Dendritic cell treated with granulocyte-macrophage colony-stimulating factor and Interleukin-4, amounts not matched to agents 40 ng/mL and 50 ng/mL, for 4 days (primary cell): ENCODE data around the gene MED10.
"Not testable (repeated sequence)": the region's sequence is repeated elsewhere in the genome, so short reads cannot be mapped to it uniquely, and the experiment has no call there.

Experiments used
- H3K27ac Mint-ChIP-seq: one replicate; pipeline ENCODE4 v1.8.0; 2022; ENCODE audit warnings: mild to moderate bottlenecking, mixed read lengths
- H3K27me3 Mint-ChIP-seq: one replicate; pipeline ENCODE4 v1.8.0; 2022; ENCODE audit warnings: mild to moderate bottlenecking, mixed read lengths
- H3K36me3 Mint-ChIP-seq: one replicate; pipeline ENCODE4 v1.8.0; 2022; ENCODE audit warnings: low read depth, mixed read lengths
- H3K4me1 Mint-ChIP-seq: one replicate; pipeline ENCODE4 v1.8.0; 2022; ENCODE audit warnings: low read depth, mixed read lengths
- H3K4me3 Mint-ChIP-seq: one replicate; pipeline ENCODE4 v1.8.0; 2022; ENCODE audit warnings: mild to moderate bottlenecking, moderate library complexity, mixed read lengths
- H3K9me3 Mint-ChIP-seq: one replicate; pipeline ENCODE4 v1.8.0; 2022; ENCODE audit warnings: mixed read lengths
- intact Hi-C: fragments of 100-400 bp; cut with micrococcal nuclease; formaldehyde crosslinking; loops from one replicate; pipeline ENCODE4 v1.15.0; 2022

Gene MED10

DNA sequence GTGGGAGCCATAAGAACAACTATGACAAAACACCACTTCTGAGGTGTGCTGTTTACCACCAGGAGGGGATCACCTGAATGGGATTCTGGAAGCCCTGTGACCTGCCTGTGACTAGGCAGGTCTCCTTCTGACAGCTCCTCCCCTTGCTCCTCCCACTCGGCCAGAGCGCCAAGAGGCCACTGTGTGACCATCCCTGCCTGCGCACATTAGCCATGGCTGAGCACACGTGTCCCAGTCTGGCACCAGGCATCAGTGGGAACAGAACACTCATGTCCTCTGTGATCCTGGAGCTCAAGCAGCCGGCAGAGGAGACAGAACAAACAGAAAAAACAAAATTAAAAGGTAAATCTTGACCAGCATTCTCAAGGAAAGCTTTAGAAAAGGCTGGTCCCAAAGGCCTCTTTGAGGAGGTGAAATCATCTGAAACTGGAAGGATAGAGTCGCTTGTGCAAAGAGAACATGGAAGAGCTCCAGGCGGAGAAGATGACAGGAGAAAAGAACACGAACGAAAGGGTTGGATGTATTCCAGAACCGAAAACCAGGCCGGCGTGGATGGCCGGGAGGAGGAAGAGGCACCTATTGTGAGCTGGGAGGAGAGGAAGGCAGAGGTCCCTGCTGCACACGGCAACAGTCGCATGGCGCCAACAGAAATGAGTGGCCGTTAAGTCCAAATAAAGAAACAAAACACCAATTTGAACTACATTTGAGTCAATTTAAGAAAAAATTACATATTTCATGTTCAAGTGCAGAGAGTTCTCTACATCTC is 5.1 kb downstream of the MED10 start:
- Mint-ChIP-seq H3K36me3 (peaks cover 91% of the 10 kb centered on the region), H3K9me3 (no peaks in the 10 kb centered on the region), H3K4me3 (no peak overlapping the region), H3K27ac (no peak overlapping the region), H3K27me3 (no peaks in the 10 kb centered on the region), H3K4me1 (peaks cover 16% of the 10 kb centered on the region)
- intact Hi-C loops: loop anchor here (10.0 kb wide), 1 partner anchor 372 kb away; no protein-coding TSS in a partner anchor

DNA sequence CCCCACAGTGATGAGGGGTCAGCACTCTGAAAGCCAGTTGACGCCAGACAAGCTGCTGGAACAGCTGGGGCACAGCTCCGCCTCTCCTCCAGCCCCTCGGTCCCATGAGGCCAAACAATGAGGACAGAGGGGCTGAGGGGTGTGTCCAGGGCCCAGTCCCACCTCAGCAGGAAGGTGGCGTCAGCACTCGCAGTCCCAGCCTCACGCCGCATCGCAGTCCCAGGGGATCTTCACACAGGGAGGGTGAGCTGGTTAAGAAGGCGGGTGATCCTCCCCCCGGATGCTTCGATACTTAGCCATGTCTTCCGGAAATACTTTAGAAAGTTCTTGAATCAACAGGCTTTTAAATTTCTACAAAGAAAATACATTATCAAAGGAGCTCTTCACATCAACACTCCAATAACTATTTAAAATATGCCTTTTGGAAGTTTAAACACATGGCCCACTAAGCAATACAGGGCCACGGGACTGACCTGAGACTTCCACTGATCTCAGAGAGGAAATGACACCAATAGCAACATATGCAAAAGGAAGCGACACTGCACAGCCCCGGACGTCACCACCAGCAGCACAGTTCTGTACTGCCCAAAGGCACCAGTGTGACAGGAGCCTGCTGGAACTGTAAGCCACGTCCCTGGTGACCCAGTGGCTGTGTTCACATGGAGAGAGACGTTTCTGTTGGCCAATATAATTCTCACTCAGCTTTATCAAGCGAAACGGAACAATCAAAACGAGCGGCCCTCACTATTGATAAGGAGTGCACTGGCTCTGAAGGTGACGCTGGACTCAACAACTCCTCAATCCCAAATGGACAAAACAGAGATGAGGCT is 5.9 kb downstream of the MED10 start:
- intact Hi-C loops: loop anchor here (10.0 kb wide), 1 partner anchor 372 kb away; no protein-coding TSS in a partner anchor
- Mint-ChIP-seq H3K4me3 (no peak overlapping the region), H3K27ac (no peak overlapping the region)

DNA sequence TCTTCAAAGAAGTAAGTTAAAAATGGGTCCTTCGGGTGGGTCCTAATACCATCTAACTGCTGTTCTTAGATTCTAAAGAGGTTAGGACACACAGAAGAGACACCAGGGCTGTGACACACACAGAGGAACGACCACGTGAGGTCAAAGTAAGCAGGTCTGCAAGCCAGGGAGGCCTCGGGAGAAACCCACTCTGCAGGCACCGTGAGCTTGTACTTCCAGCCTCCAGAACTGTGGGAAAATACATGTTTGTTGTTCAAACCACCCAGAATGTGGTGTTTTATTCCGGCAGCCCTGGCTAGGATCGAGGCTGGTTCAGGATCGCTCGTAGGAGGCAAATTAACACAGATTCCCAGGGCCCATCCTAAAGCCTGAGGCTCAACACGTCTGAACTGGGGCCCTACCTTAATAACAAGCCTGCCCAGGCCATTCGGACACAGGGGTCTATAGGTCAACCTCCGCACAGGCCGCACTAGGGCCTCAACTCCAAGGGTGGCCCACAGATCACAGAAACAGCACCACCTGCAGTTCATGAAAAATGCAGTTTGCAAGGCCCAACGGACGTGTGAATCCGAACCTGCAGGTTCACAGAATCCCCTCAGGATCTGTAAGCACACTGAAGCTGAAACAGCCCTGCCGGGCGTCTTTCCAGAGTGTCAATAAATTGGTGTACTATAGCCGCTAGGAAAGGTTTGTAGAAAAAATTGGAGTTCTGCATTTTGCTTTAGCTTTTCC is 7.1 kb downstream of the MED10 start:
- Mint-ChIP-seq H3K9me3 (no peaks in the 10 kb centered on the region), H3K27me3 (no peaks in the 10 kb centered on the region), H3K4me1 (peaks cover 15% of the 10 kb centered on the region), H3K27ac (no peak overlapping the region), H3K4me3 (no peak overlapping the region), H3K36me3 (peaks cover 90% of the 10 kb centered on the region)
- intact Hi-C loops: loop anchor here (10.0 kb wide), 1 partner anchor 374 kb away; no protein-coding TSS in a partner anchor

More for the DNA sequence above, 5.9 kb downstream of the MED10 start:
- Mint-ChIP-seq H3K36me3 (peaks cover 87% of the 10 kb centered on the region), H3K9me3 (no peaks in the 10 kb centered on the region), H3K4me1 (peaks cover 12% of the 10 kb centered on the region), H3K27me3 (no peaks in the 10 kb centered on the region)

DNA sequence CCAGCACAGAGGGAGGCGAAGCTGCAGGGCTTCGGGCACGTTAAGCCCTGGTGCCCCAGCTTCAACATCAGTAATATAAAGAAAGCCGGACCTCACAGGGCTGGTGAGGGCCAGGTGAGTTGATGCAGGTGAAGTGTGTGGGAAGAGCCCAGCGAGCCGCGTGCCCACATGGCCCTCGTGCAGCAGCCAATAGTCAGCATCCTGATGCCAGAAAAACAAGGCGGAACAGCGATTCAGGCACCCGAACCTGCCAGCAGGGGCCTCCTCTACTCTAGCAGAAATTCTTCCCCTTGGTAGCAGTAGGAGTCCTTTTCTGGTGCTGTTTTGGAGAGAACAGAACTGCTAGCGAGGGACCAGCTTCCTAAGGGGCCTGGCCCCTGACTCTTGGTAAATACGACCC is 7.8 kb downstream of the MED10 start:
- Mint-ChIP-seq H3K27me3 (no peaks in the 10 kb centered on the region), H3K36me3 (peaks cover 87% of the 10 kb centered on the region), H3K4me1 (peaks cover 12% of the 10 kb centered on the region), H3K4me3 (no peak overlapping the region), H3K27ac (no peak overlapping the region), H3K9me3 (no peaks in the 10 kb centered on the region)
- intact Hi-C loops: loop anchor here (10.0 kb wide), 1 partner anchor 374 kb away; no protein-coding TSS in a partner anchor

DNA sequence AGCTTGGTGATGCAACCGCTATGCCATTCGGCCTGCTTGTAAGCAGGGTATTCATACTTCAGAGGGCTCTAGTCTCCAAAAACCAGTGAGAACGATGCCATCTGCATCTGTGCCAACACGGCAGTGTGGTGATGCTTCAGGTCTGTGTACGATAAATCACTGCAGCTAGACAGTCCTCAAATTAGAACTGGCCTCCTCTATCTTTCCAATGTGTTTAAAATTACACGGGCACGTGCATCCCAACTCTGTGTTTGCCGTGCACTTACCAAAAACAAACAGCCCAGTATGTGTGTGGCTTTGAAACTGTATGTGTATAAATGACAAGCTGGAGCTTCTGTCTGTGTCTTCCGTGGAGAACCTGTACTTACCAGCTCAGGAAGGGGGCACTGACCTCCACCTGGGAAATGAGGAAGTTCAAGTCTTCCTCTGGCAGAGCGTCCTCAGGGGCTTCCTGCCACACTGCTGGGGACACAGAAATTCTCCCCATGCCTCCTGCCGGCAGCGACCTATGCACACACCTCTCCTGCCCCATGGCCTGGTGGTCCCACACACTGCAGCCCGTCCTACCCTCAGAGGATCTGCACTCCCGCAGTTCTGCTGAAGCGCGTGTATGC is 12.3 kb downstream of the MED10 start:
- H3K4me1 Mint-ChIP-seq: peaks cover 11% of the 10 kb centered on the region

DNA sequence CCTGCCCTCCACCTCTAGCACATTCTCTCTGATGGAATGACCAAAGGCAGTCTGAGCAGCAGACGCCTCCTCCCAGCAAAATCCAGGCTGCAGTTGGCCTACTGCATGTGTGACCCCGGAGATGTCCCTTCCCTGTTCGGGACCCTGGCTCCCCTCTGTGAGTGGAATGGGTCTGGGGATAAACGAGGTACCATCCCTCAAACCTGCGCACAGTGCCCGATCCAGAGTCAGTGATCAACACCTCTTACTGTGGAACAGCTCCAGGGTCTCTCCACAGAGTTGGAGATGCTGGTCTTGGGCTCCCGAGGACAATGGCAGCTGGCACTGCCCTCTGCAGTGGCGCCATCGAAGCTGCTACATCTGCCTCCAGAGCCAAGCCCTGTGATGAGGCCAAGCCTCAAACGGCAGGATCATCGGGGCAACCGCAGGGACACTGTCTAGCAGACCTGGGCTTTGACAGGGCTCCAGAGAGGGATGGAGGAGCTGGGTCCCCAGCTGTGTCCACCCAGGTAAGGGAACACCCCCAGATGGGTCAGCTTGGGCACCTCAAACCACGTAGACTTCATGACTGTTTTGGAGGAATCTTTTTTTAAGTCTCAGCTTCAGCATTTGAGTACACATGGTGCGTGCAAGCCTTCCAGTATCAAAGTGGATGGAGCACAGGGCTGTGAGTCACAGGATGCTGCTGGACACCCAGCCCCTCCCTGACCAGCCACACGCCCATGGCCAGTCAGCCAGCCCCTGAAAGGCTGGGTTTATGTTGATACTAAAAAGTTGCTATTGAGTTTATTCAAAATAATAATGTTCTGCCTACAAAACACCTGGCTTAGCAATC is 13.0 kb downstream of the MED10 start:
- no peaks in the 10 kb centered on the region for H3K9me3 Mint-ChIP-seq
- H3K36me3 Mint-ChIP-seq: peaks cover 54% of the 10 kb centered on the region
- intact Hi-C loops: no loop called here
- H3K4me1 Mint-ChIP-seq: peaks cover 11% of the 10 kb centered on the region
- H3K27ac Mint-ChIP-seq: no peak overlapping the region
- no peaks in the 10 kb centered on the region for H3K27me3 Mint-ChIP-seq
- no peak overlapping the region for H3K4me3 Mint-ChIP-seq

More for the DNA sequence above, 12.3 kb downstream of the MED10 start:
- Mint-ChIP-seq H3K27ac (no peak overlapping the region), H3K4me3 (no peak overlapping the region), H3K27me3 (no peaks in the 10 kb centered on the region), H3K9me3 (no peaks in the 10 kb centered on the region), H3K36me3 (peaks cover 59% of the 10 kb centered on the region)
- intact Hi-C loops: no loop called here

DNA sequence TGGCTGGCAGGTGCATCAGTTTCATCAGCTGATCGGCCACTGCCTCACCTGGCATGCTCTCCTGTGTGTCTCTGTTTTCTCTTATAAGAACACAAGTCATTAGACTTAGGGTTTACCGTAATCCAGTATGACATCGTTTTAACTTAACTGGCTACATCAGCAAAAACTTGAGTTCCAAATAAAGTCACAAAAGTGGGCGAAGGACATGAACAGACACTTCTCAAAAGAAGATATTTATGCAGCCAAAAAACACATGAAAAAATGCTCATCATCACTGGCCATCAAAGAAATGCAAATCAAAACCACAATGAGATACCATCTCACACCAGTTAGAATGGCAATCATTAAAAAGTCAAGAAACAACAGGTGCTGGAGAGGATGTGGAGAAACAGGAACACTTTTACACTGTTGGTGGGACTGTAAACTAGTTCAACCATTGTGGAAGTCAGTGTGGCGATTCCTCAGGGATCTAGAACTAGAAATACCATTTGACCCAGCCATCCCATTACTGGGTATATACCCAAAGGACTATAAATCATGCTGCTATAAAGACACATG is 14.8 kb downstream of the MED10 start:
- H3K4me3 Mint-ChIP-seq, H3K27ac Mint-ChIP-seq, H3K9me3 Mint-ChIP-seq, H3K27me3 Mint-ChIP-seq, intact Hi-C loops: not testable (repeated sequence)
- Mint-ChIP-seq H3K4me1 (peaks cover 11% of the 10 kb centered on the region), H3K36me3 (peaks cover 36% of the 10 kb centered on the region)

DNA sequence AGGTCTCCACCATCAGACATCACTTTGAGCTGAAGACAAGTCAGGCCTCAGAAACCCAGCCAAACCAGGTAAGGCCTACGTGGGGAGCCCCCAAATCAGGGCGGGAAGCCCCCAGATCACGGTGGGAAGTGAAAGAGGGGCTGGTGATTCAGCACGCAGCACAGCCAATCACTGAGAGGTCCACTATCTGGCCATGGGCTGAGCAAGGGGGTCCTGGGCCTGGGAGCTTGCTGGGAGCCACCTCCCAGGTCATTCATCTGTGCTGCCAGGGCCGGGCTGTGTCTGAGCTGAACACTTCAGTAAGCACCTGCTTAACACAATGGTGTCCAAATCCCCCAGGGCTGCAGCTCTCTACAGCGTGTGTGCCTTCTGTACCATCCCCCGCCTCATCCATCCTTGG is 15.5 kb downstream of the MED10 start:
- Mint-ChIP-seq H3K36me3 (peaks cover 33% of the 10 kb centered on the region), H3K4me1 (peaks cover 11% of the 10 kb centered on the region), H3K27me3 (no peaks in the 10 kb centered on the region), H3K9me3 (no peaks in the 10 kb centered on the region), H3K27ac (no peak overlapping the region), H3K4me3 (no peak overlapping the region)
- intact Hi-C loops: no loop called here

DNA sequence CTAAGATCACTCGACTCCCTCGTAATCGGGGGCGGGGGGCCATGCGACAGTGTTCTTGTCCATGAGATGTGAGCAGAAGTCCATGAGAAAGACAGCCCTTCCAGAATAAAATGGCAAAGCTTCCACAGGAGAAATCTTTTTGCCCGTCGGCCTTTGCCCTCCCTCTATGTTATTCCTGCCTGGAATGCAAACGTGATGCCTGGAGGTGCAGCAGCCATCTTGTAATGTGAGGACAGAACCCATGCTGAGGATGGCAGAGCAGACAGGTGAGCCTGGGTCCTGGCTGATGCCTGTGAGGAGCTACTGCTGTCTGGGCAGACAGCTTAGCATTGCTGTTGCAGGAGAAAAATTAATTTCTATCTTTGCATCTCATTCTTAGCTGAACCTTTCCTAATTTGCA is 17.2 kb downstream of the MED10 start:
- H3K27me3 Mint-ChIP-seq: no peaks in the 10 kb centered on the region
- no peak overlapping the region for H3K27ac Mint-ChIP-seq
- intact Hi-C loops: no loop called here
- peaks cover 18% of the 10 kb centered on the region for H3K36me3 Mint-ChIP-seq
- no peaks in the 10 kb centered on the region for H3K4me1 Mint-ChIP-seq
- no peak overlapping the region for H3K4me3 Mint-ChIP-seq
- no peaks in the 10 kb centered on the region for H3K9me3 Mint-ChIP-seq

DNA sequence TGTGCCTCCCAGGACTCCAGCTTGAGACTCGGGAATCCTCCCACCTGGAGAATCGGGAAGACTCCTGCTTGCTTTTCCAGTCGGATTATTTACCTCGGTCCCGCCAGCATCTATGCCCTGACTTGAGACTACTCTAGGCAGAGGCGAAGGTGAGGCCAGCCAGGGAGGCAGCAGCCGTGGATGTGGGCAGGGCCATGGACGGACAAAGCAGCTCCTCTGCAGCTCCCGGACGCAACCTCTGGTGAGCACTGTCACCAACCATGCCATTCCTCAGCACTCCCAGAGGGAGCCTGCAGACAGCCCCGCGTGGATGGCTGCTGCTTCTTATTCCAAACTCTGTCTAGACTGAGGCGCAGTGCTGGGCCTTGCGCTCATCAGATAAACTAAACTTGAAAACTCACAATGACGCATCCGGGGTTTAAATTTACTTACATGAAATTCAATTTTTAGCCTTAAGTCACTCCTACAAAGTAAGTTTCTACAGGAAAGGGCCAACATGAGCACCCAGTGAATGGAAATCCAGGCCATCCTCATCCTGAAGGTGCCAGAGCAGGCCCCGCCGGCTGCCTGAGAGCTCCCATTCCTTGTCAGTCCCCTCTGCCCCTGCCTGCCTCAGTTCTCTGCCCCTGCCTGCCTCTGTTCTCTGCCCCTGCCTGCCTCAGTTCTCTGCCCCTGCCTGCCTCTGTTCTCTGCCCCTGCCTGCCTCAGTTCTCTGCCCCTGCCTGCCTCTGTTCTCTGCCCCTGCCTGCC is 17.8 kb downstream of the MED10 start:
- Mint-ChIP-seq H3K4me3 (no peak overlapping the region), H3K9me3 (no peaks in the 10 kb centered on the region), H3K27ac (no peak overlapping the region), H3K4me1 (no peaks in the 10 kb centered on the region), H3K36me3 (peaks cover 15% of the 10 kb centered on the region), H3K27me3 (no peaks in the 10 kb centered on the region)
- intact Hi-C loops: no loop called here

DNA sequence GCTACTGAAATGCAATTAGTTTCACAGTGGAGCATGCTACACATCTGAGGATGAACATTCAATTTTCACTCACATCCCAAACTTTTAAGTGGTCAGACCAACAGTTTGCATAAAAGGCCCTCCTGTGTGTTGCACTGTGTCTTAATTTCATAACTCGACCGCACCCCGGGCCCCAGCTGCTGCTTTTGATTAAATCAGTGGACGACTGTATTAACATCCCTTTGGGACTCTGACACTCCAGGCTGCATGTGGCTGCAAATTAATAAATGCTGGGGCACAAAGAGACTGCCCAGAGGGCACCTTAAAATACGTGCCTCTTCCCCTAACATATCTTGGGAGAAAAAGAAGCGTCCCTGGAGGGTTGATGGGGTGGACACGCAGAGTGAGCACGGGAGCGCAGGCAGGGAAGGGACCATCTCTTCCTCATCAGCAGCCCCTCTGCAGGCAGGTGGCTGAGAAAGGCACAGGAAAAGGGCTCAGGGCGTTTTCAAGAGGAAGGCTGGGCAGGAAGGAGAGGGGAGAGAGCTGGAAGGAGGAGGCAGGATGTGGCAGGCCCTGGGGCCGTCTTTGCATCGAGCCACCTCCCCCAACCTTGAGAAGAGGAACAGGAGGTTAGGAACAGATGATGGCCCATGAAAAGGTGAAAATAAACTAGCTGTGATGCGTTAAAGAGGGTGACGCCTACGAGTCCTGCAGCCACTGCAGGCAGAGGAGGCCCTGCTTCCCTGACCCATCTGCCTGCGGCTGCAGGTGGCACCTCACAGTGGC is 18.6 kb downstream of the MED10 start:
- H3K36me3 Mint-ChIP-seq: peaks cover 15% of the 10 kb centered on the region
- H3K4me3 Mint-ChIP-seq: no peak overlapping the region
- intact Hi-C loops: no loop called here
- no peaks in the 10 kb centered on the region for H3K4me1 Mint-ChIP-seq
- H3K27ac Mint-ChIP-seq: no peak overlapping the region
- no peaks in the 10 kb centered on the region for H3K27me3 Mint-ChIP-seq
- no peaks in the 10 kb centered on the region for H3K9me3 Mint-ChIP-seq

DNA sequence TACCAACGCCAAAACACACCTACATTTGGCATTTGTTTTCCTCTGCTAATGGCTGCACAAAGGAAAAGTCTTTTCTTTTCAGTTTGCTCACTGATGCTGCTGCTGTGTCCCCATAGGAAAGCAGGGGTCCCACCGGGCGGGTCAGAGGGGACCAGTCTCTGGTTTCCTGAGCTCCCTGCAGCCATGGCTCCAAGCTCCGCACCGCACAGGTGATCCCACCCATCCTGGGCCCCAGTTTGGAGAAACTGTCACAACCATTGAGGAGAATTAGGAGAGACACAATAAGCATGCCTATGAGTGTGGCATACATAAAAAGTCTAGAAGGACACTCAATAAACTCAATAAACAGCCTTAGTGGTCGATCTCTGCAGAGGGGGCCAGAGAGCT is 19.9 kb downstream of the MED10 start:
- no peaks in the 10 kb centered on the region for H3K4me1 Mint-ChIP-seq
- H3K36me3 Mint-ChIP-seq: peaks cover 15% of the 10 kb centered on the region
- intact Hi-C loops: no loop called here
- no peaks in the 10 kb centered on the region for H3K9me3 Mint-ChIP-seq
- no peak overlapping the region for H3K4me3 Mint-ChIP-seq
- no peaks in the 10 kb centered on the region for H3K27me3 Mint-ChIP-seq
- H3K27ac Mint-ChIP-seq: no peak overlapping the region
